ENCODE measurements around the gene PRSS57.
A peak's percentile ranks its signal among the peaks of the same experiment; 100 is the strongest.

PRSS57 gene

DNA sequence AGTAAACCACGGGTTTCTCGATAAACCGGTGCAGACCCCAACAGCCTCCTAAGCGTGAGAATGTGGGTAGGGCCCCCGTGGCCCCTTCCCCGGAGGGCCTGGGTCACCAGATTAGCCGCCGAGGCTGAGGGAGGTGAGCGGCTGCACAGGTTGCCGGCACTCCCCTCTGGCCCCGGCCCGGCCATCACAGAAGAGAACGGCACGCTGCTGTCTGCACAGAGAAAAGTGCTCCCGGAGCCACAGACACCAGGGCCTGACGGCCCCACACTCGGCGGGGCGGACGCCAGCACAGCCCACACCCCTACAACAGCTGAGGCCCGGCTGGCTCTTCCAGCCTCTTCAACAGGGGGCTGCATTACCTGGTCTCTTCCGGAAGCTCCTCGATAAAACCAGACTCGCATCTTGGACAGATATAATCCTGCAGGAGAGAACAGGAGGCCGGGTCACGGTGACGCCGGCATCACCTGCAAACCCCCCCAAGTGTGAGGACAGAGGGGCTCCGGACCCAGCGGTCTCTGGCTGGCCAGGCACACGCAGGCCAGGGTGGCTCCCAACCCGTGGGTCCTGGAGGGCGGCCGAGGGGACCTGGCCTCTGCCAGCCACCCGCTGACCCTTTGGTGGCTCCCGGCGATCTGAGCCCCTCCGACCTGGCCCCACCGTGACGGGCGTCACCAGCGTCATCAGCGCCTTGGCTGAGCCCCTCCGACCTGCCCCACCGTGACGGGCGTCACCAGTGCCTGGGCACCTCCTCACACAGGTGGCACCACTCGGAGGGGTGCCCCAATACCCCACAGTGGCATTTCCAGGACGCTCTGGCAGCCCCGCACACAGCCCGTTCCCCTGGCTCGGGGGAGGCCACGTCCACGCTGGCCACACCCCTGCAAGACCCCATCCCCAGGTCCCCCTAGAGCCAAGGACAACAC, 42.5 kb downstream of the PRSS57 start:
- no peak for DNase-seq (ENCODE audit: low spot score)

DNA sequence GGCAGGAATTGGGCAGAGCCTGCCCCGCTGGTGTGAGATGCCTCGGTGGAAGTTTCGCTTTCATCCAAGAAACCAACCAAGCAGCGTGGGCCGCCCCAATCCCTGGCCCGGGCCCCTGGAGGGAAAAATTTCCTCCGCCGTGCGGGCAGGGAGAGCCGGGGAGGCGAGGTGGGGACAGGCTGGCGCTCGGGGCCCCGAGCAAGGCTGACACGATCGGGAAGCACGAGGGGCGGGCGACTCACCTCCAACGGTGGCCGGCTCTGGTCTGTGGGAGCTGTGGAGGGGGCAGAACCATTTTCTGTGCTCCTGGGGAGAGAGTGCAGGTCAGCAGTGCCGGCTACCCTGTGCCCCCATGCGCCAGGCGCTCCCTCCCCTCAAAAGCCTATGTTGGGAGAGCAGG, 43.3 kb downstream of the PRSS57 start:
- DNase-seq (ENCODE audit: low spot score), result no peak

DNA sequence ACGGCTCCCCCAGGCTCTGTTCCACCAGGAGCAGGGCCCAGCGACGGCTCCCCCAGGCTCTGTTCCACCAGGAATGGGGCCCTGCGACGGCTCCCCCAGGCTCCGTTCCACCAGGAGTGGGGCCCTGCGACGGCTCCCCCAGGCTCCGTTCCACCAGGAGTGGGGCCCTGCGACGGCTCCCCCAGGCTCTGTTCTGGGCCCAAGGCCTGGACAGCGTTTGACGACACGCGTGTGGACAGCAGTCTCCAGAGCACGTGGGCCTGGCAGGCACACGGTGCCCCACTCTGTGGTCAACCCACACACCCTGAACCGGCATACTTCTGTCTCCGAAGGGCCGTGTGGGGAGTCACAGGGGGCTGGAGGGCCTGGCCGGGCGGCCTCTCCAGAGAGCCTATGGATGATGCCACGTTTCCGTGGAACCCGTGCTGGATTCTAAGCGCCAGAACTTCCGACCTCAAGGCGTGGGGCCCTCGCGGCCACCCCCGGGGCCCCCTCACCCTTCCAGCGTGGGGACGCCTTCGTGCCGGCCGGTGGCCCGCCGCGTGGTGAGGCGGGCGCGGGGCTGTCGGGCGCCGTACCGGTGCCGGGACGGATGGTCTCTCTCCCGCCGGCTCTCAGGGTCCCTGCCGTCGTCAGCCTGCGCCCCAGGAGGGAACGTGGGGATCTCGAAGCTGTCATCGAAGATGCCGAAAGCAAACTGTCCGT, 44.0 kb downstream of the PRSS57 start:
- DNase-seq (ENCODE audit: low spot score), result no peak

DNA sequence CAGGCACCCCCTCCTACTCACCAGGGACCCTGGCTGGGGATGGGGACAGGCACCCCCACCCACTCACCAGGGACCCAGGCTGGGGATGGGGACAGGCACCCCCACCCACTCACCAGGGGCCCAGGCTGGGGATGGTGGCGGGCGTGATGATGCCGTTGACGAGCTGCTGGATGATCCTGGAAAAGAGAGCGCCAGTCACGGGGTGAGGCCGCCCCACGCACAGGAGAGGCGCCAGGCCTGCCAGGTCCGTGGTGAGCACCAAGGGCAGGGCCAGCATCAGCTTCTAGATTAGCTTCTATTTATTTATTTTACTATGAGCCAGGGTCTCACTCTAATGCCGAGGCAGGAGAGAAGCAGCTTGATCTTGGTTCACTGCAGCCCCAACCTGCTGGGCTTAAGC, 45.1 kb downstream of the PRSS57 start:
- no peak for DNase-seq (ENCODE audit: low spot score)

DNA sequence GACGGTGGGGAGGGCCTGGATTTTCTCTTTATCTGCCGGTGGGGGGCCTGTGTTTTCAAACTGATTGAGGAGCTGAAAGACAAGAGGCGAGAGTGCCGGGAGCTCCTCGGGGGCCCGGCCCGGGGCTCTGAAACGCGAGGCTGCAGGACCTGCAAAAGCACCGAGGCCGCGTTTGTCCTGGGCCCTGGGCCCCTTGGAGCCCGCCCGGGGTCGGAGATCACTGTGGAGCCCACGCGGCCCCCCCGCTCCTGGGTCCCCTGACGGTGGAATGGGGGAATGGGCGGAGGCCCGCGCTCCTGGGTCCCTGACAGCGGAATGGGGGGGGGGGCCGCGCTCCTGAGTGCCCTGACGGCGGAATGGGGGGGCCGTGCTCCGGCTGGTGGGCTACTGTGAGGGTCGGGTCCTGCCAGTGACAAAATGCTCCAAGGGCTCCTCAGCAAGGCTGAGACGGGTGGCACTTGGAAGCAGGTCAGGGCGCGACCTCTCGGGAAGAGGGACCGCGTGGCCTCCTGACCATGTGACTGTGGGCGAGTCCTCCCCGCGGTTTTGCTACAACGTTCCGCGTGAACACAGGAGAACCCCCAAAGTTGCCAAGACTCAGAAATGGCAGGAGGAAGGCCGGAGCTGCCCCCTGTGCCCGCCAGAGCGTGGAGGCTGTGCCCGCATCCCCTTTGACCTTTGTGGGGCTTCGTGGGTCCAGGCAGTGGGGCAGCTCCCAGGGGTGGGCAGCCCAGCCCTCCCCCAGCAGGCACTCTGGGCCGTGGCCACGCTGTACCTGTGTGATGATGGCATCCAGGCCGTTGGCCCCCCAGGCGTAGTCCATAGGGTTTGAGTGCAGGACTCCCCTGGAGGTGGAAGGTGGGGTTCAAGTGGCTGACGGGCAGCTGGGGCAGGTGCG, 46.1 kb downstream of the PRSS57 start:
- DNase-seq (ENCODE audit: low spot score), result no peak

DNA sequence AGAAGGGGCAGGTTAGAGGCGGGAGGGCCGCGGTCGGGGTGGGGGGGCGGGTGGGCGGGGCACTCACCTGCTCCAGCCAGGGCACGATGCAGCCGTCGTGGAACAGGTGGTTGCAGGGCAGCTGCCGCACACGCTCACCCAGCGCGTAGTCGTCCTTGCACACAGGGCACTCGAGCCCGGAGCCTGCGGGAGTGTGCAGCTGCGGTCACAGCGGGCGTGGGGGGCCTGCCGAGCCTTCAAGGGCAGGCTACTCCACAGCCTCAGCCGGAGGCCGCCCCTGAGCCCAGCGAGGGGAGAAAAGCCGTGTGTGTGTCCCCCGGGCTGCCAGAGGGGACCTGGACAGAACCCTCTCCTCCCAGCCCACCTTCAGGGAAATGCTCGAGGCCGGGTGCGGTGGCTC, 46.9 kb downstream of the PRSS57 start:
- DNase-seq (ENCODE audit: low spot score), result no peak

DNA sequence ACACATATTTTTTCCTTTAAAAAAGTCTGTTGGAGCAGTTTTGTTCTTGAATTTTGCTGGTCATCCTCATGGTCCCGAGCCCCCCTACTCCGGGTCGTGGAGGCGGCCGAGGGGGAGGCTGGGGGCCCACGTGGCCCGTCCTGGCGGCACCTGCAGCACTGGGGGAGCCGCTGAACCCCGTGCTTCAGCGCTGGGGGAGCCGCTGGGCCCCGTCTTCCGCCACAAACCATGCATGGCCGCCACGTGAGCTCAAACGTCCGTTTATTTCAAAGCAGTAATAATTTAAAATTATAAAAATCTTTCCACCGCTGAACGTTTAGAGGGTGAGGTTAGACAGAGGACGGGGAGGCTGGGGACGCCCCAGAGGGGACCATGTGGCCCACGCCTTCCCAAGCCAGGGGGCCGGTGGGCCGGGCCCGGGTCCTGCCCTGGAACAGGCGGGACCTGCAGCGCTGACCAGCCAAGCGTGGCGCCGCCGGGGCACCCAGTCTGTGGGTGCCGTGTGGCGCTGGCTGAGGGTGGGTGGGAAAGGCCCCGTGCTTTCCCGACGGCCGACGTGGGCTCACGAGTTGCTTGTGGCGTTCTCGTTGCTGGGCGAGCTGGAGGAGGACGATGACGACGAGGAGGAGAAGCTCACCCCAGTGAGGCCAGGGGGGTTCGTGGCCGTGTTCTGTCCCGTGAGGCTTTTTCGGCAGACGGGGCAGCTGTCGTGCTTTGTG, 47.5 kb downstream of the PRSS57 start:
- DNase-seq (ENCODE audit: low spot score), result no peak

DNA sequence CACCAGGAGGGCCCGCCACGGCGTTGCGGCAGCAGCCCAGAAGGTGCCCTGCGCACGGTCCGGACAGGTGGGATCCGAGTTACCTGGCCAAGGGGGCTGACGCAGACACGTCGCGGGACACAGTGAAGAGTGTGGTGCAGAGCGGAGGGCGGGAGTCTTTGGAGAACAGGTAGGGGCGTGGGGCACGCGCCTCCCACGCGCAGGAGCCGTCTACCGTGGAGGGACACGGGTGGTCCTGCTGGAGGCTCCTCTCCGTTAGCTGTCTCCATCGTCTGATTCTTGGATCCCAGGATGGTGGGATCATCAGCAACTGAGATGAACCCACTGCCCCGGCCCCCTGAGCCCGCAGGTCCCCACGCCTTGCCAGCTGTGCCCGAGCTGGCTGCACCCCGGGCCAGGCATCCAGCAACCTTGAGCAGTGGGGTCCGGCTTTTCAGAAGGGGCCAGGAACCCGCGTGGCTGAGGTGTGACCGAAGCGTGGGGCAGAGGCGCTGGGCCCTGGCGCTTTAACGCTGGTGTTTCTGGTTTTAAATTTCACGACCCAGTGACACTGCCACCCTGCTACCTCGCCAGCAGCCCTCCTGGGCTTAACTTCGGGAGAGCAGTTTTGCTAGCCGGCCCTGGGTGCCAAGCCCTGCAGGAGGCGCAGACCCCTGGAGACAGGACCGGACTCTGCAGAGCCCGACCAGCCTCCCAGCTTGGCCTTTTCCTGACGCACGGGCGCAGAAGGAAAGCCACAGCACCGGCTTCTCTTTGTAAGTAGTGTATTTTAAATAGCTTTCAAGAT, 48.3 kb downstream of the PRSS57 start:
- DNase-seq (ENCODE audit: low spot score), result no peak

DNA sequence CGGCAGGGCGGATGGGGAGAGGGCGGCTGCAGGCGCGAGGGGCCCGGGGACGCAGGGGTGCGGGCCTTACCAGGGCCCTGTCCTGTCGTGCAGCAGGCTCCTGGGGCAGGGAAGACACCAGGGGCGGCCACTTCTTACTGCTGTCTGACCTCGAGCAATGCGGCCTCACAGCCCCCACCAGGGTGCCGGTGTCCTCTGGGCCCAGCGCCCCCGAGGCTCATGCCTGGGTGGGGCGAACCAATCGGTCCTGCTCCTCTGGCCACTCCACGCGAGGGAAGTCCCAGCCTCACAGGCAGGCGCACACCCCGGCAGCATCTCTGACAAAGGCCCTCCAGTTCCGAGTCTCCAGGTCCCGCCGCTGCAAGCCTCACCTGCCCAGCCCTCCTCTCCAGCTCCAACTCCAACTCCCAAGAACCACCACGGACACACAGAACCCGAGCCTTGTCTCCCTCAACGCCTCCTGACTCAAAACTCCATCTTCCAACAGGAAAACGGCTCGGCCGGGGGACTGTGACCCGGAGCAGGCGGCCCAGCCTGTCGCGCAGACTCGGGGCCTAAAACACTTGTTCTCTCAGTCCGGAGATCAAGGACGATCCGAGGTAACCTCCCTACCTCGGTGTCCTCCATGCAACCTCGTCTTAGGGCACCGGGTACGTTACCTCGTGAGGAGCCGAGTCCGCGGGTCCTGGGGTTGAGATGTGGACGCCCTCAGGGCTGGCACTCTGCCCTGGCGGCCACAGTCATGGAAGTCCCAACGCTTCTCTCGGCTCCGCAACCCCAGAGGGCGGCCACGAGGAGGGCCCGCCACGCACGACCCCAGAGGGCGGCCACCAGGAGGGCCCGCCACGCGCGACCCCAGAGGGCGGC, 49.1 kb downstream of the PRSS57 start:
- DNase-seq (ENCODE audit: low spot score), result no peak

DNA sequence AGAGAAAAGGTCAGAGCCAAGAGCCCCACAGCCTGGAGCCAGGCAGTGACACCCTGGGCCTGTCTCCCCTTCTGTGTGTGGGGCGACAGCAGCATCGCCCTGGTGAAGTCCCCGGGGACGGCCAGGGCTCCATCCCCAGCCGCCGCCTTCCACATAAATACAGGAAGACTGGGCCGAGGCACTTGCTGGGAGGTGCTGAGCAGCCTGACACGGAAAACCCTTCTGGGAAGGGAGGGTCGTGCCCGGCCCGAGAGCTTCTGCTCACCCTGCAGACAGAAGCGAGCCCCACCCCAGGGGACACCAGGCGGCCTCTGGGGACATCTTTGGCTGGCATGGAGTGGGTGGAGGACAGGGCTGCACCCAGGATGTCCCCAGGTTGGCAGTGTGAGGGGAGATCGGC, 50.5 kb downstream of the PRSS57 start:
- no peak for DNase-seq (ENCODE audit: low spot score)

DNA sequence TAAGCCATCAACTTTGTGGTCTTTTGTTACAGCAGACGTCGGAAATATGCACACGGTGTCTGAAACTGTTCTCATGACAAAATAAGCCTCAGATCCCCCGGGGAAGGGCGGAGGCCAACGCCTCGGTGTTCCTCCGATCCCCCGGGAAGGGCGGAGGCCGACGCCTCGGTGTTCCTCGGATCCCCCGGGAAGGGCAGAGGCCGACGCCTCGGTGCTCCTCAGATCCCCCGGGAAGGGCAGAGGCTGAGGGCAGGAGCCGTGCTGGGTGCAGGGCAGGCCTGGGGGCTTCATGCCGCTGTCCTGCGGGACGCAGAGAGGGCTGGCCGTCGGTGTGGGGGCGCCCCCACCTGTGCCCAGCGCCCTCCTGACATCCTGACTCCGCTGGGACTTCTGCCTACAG, 50.9 kb downstream of the PRSS57 start:
- no peak for DNase-seq (ENCODE audit: low spot score)

DNA sequence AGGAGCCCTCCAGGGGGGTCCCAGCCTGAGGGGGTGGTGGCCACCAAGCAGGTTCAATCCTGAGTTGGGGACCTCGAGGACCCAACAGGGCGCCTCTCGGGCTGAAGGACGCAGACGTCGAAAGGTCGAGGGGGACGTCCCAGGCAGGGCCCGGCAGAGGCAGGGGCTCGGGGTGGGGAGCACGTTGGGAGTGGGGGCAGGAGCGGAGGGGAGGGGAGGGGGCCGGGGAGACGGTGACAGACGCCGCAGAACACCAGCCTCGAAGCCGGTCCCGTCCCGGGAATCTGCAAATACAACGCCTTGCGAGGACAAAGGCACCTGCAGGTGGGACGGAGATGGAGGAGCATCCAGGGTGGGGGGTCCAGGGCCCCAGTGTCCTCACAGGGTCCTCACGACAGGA, 51.5 kb downstream of the PRSS57 start:
- DNase-seq (ENCODE audit: low spot score), result no peak

DNA sequence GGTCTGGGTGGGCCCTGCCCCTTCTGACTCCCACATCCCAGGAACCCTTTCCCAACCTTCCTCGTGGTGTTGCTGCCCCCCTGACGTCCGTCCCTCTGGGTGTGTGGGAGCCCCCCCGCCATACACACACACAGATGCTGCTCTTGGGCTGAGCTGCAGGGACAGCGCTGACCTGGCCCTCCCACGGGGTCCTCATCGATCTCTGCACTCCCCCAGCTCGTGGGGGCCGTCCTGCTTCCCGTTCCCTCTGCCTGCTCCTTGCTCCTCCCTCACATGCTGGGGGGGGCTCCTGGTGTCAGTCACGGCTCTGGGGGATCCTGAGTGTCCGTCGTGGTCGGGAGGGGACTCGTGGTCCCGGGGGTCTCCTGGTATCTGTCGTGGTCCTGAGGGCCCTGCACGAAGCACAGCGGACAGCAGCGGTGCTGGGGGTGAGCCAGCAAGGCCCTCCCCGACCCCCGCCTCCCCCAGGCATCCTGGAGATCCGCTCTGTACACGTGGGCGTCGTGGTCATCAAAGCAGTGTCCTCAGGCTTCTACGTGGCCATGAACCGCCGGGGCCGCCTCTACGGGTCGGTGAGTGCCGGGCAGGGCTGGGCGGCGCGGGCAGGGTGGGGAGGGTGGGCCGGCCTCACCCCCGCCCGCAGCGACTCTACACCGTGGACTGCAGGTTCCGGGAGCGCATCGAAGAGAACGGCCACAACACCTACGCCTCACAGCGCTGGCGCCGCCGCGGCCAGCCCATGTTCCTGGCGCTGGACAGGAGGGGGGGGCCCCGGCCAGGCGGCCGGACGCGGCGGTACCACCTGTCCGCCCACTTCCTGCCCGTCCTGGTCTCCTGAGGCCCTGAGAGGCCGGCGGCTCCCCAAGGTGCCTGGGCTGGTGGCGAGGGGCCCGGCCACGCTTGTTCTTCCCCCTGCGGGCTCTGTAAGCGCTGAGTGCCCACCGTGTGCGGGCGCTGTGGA, 52.2 kb downstream of the PRSS57 start:
- DNase-seq (ENCODE audit: low spot score), result no peak

DNA sequence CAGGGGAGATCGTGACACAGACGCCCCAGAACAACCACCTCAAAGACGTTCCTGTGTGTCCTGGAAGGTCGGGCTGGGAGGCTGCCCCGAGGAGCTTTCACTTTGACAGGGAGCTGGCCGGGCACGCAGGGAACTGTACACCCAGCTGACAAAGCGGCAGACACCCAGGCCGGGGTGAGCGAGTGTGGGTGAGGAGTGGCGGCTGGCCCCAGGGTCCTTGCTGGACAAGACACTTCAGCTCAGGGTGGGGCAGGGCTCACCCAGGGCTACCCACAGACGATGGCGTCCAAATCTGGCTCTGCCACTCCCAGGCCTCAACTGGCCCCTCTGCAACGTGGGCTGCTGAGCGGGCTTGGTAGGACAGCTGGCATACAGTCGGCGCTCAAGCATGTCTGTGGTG, 53.5 kb downstream of the PRSS57 start:
- DNase-seq (ENCODE audit: low spot score), result no peak

DNA sequence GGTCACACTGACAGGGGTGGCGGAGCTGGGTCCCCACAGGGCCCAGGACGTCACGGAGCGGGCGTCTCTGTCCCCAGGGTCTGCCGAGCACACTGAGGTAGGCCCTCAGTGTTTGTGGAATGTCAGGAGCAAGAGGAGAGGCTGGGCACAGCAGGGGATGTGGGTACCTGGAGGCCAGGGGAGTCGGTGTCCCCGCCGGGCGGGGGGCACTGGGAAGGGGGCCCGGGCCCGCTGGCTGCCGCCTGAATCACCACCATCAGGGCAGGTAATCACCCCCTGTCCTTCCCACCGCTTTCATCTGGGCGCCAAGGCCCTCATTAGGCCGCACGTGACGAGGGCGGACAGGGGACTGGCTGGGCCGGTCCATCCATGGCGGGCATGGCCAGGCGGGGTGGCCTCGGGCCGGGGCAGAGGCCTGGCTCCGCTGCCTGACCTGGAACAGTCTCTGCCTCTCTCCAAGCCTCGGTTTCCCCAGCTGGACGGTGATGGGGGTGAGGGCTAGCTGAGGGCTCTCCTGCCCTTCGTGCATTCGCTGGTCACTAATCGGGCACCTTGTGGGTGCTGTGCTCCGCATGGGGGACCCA, 54.6 kb downstream of the PRSS57 start:
- no peak for DNase-seq (ENCODE audit: low spot score)

DNA sequence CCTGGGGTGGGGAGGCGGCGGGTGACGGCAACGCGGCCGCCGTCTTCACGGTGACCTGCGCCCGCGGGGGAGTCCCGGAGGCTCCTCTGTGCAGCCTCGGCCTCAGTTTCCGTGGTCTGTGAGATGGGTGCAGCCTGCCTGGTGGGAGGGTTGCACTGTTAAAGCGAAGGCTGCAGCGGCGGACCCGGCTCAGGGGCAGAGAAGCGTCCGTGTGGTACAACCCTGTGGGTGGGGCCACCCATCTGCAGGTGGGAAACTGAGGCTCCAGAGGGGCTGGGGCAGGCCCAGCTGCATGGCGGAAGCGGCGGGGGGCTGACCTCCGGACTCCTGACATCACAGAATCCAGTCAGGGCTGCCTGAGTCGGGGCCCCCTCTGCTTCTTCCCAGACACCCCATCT, 55.1 kb downstream of the PRSS57 start:
- no peak for DNase-seq (ENCODE audit: low spot score)

DNA sequence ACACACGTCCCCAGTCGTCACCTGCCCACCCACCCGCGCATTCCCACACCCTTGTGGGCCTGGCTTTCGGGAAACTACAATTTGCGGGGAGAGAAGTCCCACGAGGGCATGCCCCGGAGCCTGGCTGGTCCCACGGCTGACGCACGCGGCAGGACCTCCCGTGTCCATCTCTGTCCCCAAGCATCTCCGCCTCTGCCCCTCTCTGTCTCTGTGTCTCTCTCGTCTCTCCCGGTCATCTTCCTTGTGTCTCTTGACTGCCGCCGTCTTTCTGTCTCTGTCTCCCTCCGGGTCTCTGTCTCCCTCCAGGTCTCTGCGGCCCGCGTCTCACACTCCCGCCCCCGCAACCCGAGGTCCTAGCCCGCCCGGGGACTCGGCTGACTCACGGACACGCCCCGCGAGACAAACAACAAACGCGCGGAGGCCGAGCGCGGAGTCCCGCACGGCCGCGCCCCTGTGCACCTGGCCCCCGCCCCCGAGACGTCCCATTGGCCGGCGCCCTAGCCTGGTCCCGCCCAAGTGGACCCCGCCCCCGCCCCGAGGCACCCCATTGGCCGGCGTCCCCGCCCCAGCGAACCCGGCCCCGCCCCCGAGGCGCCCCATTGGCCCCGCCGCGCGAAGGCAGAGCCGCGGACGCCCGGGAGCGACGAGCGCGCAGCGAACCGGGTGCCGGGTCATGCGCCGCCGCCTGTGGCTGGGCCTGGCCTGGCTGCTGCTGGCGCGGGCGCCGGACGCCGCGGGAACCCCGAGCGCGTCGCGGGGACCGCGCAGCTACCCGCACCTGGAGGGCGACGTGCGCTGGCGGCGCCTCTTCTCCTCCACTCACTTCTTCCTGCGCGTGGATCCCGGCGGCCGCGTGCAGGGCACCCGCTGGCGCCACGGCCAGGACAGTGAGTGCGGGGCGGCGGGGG, 55.7 kb downstream of the PRSS57 start, which contains the start of gene FGF22:
Gene FGF22, plus strand, starts transcription at position 627 of the 908 bp plus-strand sequence. Its CDS starts 47 bp downstream, at position 674.
- peak; percentile 98 for DNase-seq (ENCODE audit: low spot score)
